ENCODE results near the gene POLR2A.
A peak's percentile ranks its signal among the peaks of the same experiment; 100 is the strongest.
"Not testable (repeated sequence)": the region's sequence is repeated elsewhere in the genome, so short reads cannot be mapped to it uniquely, and the experiment has no call there.

The POLR2A gene

GRCh38 chr17:7448461-7448860 is 35.7 kb upstream of the POLR2A start:
- DNase-seq: no peak
- in situ Hi-C loops (cut with HindIII; ENCODE audit: low pct_ligation_motif_present, low pct_unique_long_range_greater_than_20kb, low sequenced_read_pairs): no loop called here

GRCh38 chr17:7459961-7460545 is 24.1 kb upstream of the POLR2A start:
- no peak for DNase-seq
- in situ Hi-C loops (cut with HindIII; ENCODE audit: low pct_ligation_motif_present, low pct_unique_long_range_greater_than_20kb, low sequenced_read_pairs): no loop called here

GRCh38 chr17:7460850-7461660 is 23.1 kb upstream of the POLR2A start:
- in situ Hi-C loops (cut with HindIII; ENCODE audit: low pct_ligation_motif_present, low pct_unique_long_range_greater_than_20kb, low sequenced_read_pairs): no loop called here
- no peak for DNase-seq

- no peak for DNase-seq
- in situ Hi-C loops (cut with HindIII; ENCODE audit: low pct_ligation_motif_present, low pct_unique_long_range_greater_than_20kb, low sequenced_read_pairs): no loop called here
Observed at GRCh38 chr17:7462474-7463371, 21.4 kb upstream of the POLR2A start.

GRCh38 chr17:7463372-7463846 is 20.8 kb upstream of the POLR2A start:
- no peak for DNase-seq
- in situ Hi-C loops (cut with HindIII; ENCODE audit: low pct_ligation_motif_present, low pct_unique_long_range_greater_than_20kb, low sequenced_read_pairs): no loop called here

- in situ Hi-C loops (cut with HindIII; ENCODE audit: low pct_ligation_motif_present, low pct_unique_long_range_greater_than_20kb, low sequenced_read_pairs): no loop called here
- no peak for DNase-seq
Observed at GRCh38 chr17:7464081-7464480, 20.1 kb upstream of the POLR2A start.

- no peak for DNase-seq
- in situ Hi-C loops (cut with HindIII; ENCODE audit: low pct_ligation_motif_present, low pct_unique_long_range_greater_than_20kb, low sequenced_read_pairs): no loop called here
Observed at GRCh38 chr17:7465597-7466275, 18.4 kb upstream of the POLR2A start.

- no peak for DNase-seq
- in situ Hi-C loops (cut with HindIII; ENCODE audit: low pct_ligation_motif_present, low pct_unique_long_range_greater_than_20kb, low sequenced_read_pairs): no loop called here
Observed at GRCh38 chr17:7466318-7466638, 17.9 kb upstream of the POLR2A start.

- DNase-seq: peak; percentile 41
- in situ Hi-C loops (cut with HindIII; ENCODE audit: low pct_ligation_motif_present, low pct_unique_long_range_greater_than_20kb, low sequenced_read_pairs): no loop called here
Observed at GRCh38 chr17:7466639-7467341, 17.4 kb upstream of the POLR2A start.

- in situ Hi-C loops (cut with HindIII; ENCODE audit: low pct_ligation_motif_present, low pct_unique_long_range_greater_than_20kb, low sequenced_read_pairs): no loop called here
- DNase-seq: no peak
Observed at GRCh38 chr17:7467498-7467897, 16.7 kb upstream of the POLR2A start.

GRCh38 chr17:7468290-7468689 is 15.9 kb upstream of the POLR2A start:
- no peak for DNase-seq
- in situ Hi-C loops (cut with HindIII; ENCODE audit: low pct_ligation_motif_present, low pct_unique_long_range_greater_than_20kb, low sequenced_read_pairs): no loop called here

GRCh38 chr17:7468804-7469389 is 15.3 kb upstream of the POLR2A start:
- DNase-seq: no peak
- in situ Hi-C loops (cut with HindIII; ENCODE audit: low pct_ligation_motif_present, low pct_unique_long_range_greater_than_20kb, low sequenced_read_pairs): no loop called here

GRCh38 chr17:7469843-7470242 is 14.3 kb upstream of the POLR2A start:
- in situ Hi-C loops (cut with HindIII; ENCODE audit: low pct_ligation_motif_present, low pct_unique_long_range_greater_than_20kb, low sequenced_read_pairs); DNase-seq: not testable (repeated sequence)

GRCh38 chr17:7470457-7470973 is 13.7 kb upstream of the POLR2A start:
- DNase-seq; in situ Hi-C loops (cut with HindIII; ENCODE audit: low pct_ligation_motif_present, low pct_unique_long_range_greater_than_20kb, low sequenced_read_pairs): not testable (repeated sequence)

GRCh38 chr17:7471729-7472128 is 12.4 kb upstream of the POLR2A start:
- in situ Hi-C loops (cut with HindIII; ENCODE audit: low pct_ligation_motif_present, low pct_unique_long_range_greater_than_20kb, low sequenced_read_pairs): no loop called here
- DNase-seq: no peak

- DNase-seq; in situ Hi-C loops (cut with HindIII; ENCODE audit: low pct_ligation_motif_present, low pct_unique_long_range_greater_than_20kb, low sequenced_read_pairs): not testable (repeated sequence)
Observed at GRCh38 chr17:7474767-7475166, 9.4 kb upstream of the POLR2A start.

GRCh38 chr17:7475764-7476422 is 8.3 kb upstream of the POLR2A start:
- in situ Hi-C loops (cut with HindIII; ENCODE audit: low pct_ligation_motif_present, low pct_unique_long_range_greater_than_20kb, low sequenced_read_pairs): no loop called here
- DNase-seq: no peak

Data from ACHN (cell line).